Astrocyte of the cerebellum (primary cell): ENCODE data around the gene BMAL1.
"Not testable (repeated sequence)": the region's sequence is repeated elsewhere in the genome, so short reads cannot be mapped to it uniquely, and the experiment has no call there.

Experiments used
- DNase-seq: peaks from one replicate; pipeline ENCODE4 v3.0.0-alpha.2; 2011; ENCODE audit warnings: low read depth
- H3K4me3 ChIP-seq: 2 replicates; pipeline ENCODE4 v1.5.1; 2011; ENCODE audit warnings: mild to moderate bottlenecking, low read depth, low read length, moderate library complexity
- CTCF ChIP-seq: IDR thresholded peaks from 2 replicates; pipeline ENCODE4 v1.5.1; 2012; ENCODE audit warnings: low read length, low read depth, moderate library complexity, mild to moderate bottlenecking; ENCODE audit errors: missing control alignments
- in situ Hi-C: cut with HindIII; loops from 2 replicates; pipeline ENCODE4 v1.10.0; 2017; ENCODE audit warnings: low sequenced_read_pairs

The BMAL1 gene

GRCh38 chr11:13249992-13250391, 27.6 kb upstream of the BMAL1 start:
- no peak overlapping the region for H3K4me3 ChIP-seq
- peak; percentile 38 for TF ChIP-seq CTCF
- in situ Hi-C loops, result no loop called here
- no peak for DNase-seq

GRCh38 chr11:13251966-13252365, 25.6 kb upstream of the BMAL1 start:
- DNase-seq, result no peak
- TF ChIP-seq CTCF, result no peak
- in situ Hi-C loops, result no loop called here
- no peak overlapping the region for H3K4me3 ChIP-seq

- in situ Hi-C loops, result no loop called here
- no peak for TF ChIP-seq CTCF
- no peak for DNase-seq
- no peak overlapping the region for H3K4me3 ChIP-seq
Observed at GRCh38 chr11:13252438-13252837, 25.2 kb upstream of the BMAL1 start.

GRCh38 chr11:13256216-13256615, 21.4 kb upstream of the BMAL1 start:
- in situ Hi-C loops, result no loop called here
- no peak for TF ChIP-seq CTCF
- no peak overlapping the region for H3K4me3 ChIP-seq
- DNase-seq, result no peak

GRCh38 chr11:13258061-13258460, 19.5 kb upstream of the BMAL1 start:
- in situ Hi-C loops, H3K4me3 ChIP-seq, DNase-seq: not testable (repeated sequence)

GRCh38 chr11:13258855-13259254, 18.7 kb upstream of the BMAL1 start:
- DNase-seq, result no peak
- TF ChIP-seq CTCF, result no peak
- in situ Hi-C loops, result no loop called here
- no peak overlapping the region for H3K4me3 ChIP-seq

GRCh38 chr11:13259374-13259773, 18.2 kb upstream of the BMAL1 start:
- in situ Hi-C loops, result no loop called here
- no peak for DNase-seq
- no peak overlapping the region for H3K4me3 ChIP-seq
- TF ChIP-seq CTCF, result no peak
